HG03108 (cell line): ENCODE measurements around the gene RUSF1.
"Not testable (repeated sequence)": the region's sequence is repeated elsewhere in the genome, so short reads cannot be mapped to it uniquely, and the experiment has no call there.

Experiments
- ATAC-seq: cut with Tn5 transposase; IDR thresholded peaks from one replicate; pipeline ENCODE4 v1.9.1; 2021; ENCODE audit warnings: moderate library complexity; ENCODE audit not compliant: unreplicated experiment

RUSF1 gene

GRCh38 chr16:31455601-31456314 is 52.4 kb downstream of the RUSF1 start:
- ATAC-seq, result no peak

- no peak for ATAC-seq
These were observed 54.7 kb downstream of the RUSF1 start for GRCh38 chr16:31453255-31454204.

DNA sequence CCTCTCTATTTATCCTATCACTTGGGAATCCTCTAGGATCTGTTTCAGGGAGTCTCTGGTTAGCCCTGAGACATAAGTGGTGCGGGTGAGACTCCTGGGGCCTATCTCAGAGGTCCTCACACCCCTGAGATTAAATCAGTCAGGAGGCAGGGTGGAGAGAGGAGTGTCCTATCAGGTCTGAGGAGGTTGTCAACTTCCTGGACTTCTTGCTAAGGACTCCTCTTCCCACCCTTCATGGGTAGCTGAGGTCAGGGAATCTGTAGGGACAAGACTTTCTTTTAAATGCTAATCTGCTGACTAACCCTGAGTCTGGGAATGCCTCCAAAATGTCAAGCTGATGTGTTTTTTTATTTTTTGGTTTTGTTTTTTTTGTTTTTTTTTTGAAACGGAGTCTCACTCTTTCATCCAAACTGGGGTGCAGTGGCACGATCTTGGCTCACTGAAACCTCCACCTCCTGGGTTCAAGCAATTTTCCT is 55.5 kb downstream of the RUSF1 start:
- no peak for ATAC-seq

GRCh38 chr16:31451681-31452351 is 56.4 kb downstream of the RUSF1 start:
- no peak for ATAC-seq

GRCh38 chr16:31451201-31451600 is 57.0 kb downstream of the RUSF1 start:
- ATAC-seq, result no peak

DNA sequence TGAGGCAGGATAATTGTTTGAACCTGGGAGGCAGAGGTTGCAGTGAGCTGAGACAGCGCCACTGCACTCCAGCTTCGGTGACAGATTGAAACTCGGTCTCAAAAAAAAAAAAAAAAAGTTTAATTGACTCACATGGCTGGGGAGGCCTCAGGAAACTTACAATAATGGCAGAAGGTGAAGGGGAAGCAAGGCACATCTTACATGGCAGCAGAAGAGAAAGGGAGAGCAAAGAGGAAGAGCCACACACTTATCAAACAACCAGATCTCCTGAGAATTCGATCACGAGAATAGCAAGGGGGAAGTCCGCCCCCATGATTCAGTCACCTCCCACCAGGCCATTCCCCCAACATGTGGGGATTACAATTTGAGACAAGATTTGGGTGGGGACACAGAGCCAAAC is 62.3 kb downstream of the RUSF1 start:
- ATAC-seq, result not testable (repeated sequence)

- no peak for ATAC-seq
These were observed 66.2 kb downstream of the RUSF1 start for GRCh38 chr16:31441956-31442355.

GRCh38 chr16:31440516-31441184 is 67.5 kb downstream of the RUSF1 start:
- ATAC-seq, result no peak

GRCh38 chr16:31439519-31439918 is 68.7 kb downstream of the RUSF1 start:
- no peak for ATAC-seq
